Body of pancreas (tissue), 4 donors: ENCODE results near the gene PIK3CG.

Experiments
- POLR2A ChIP-seq, 3 donors: fragments of 450-650 bp; IDR thresholded peaks; one replicate each; pipeline ENCODE4 v1.6.1; 2016; ENCODE audit warnings: antibody characterized with exemption in 3 of 3, mild to moderate bottlenecking in 2 of 3
- TF ChIP-seq, protein P1 (sequence below), 7 experiments: fragments of 450-650 bp in 4 of 7; fragments of 200-600 bp in 3 of 7; sonication (generic) in 3 of 7; IDR thresholded peaks; one replicate each; pipeline ENCODE4 v1.5.1; 2016 to 2019; ENCODE audit warnings: antibody characterized with exemption in 7 of 7

DNA sequence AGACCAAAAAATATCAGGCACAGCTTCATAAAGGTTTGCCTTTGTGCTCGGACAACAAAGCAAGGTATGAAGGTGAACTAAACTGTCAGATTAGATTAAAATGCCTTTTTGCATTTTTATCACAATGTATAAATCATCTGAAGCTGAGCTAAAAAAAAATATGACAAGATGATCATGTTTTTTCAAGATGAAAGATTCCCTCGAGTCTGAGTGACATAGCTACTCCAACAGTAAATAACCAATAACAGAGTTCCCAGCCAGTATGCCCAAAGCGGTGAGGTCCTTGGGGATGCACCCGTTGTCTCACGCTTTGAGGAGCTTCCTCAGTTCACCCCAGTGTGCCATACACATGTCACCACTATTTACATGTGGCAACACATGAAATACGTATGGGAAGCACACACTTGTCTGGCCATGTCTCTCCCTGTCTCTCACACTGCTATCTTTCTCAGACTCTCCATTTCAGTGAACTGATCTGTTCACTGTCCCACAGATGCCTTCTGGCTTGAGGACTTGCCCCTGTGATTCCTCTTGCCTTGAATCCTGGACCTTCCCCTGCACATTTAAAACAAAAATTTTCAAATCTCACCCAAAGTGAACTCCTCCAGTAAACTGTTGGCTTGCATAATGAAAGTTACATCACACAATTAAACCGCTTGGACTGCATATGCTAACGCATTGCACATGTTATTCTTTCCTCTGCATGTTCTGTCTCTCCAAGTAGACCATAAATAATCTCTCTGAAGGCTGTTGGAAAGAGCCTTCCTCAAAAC is 2.6 kb upstream of the PIK3CG start:
- TF ChIP-seq, protein P1, sequence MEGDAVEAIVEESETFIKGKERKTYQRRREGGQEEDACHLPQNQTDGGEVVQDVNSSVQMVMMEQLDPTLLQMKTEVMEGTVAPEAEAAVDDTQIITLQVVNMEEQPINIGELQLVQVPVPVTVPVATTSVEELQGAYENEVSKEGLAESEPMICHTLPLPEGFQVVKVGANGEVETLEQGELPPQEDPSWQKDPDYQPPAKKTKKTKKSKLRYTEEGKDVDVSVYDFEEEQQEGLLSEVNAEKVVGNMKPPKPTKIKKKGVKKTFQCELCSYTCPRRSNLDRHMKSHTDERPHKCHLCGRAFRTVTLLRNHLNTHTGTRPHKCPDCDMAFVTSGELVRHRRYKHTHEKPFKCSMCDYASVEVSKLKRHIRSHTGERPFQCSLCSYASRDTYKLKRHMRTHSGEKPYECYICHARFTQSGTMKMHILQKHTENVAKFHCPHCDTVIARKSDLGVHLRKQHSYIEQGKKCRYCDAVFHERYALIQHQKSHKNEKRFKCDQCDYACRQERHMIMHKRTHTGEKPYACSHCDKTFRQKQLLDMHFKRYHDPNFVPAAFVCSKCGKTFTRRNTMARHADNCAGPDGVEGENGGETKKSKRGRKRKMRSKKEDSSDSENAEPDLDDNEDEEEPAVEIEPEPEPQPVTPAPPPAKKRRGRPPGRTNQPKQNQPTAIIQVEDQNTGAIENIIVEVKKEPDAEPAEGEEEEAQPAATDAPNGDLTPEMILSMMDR (IDR thresholded peaks at IDR 0.05) = no peak
- no peak for TF ChIP-seq POLR2A (IDR thresholded peaks at IDR 0.05)
